Tracheal epithelial cell (primary cell): Measurements from ENCODE around the gene P2RX1. TPM values are rescaled to one million over a fixed set of nuclear protein-coding genes. Genes with fewer than 3 reads are reported as not detected.

Experiments
- total RNA-seq: library from RNA; depleted of rRNA; stranded (reverse); fragments of >200 nt; gene quantifications from 2 replicates; pipeline ENCODE4 v1.2.1, GENCODE V29; 2014

The P2RX1 gene
- total RNA-seq: not detected in 2 replicates

DNA sequence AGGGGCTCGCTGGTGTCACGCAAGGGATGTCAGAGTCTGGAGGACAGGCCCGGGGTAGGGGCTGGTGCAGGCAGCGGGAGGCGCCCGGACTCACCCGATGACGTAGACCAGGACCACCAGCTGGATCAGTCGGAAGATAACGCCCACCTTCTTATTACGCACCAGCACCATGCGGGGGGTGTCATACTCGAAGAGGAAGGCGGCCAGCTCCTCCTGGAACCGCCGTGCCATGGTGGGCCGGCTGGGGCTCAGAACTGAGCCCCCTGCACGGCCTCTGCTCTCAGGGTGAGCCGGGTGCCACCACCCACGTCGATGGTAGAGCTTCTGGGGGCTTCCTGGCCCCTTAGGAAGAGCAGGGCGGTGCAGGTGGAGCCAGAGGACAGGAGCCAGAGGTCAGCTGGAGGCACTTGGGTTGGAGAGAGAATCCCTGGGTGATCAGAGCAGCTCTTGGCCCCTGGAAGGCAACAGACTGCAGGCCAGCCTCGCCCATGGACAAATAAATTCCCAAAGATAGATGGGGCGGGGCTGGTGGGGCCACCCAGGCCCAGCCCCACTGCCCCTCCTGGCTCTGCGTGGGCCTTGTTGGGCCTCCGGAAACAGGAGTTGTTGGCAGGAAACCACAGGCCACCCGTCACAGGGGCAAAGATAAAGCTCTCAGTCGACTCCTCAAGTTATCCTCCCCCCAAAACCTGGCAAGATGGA is at the start of gene P2RX1:
TSS of gene P2RX1 (minus strand) at position 471 of the 702 bp plus-strand sequence. CDS start at position 231, 240 bp downstream.

DNA sequence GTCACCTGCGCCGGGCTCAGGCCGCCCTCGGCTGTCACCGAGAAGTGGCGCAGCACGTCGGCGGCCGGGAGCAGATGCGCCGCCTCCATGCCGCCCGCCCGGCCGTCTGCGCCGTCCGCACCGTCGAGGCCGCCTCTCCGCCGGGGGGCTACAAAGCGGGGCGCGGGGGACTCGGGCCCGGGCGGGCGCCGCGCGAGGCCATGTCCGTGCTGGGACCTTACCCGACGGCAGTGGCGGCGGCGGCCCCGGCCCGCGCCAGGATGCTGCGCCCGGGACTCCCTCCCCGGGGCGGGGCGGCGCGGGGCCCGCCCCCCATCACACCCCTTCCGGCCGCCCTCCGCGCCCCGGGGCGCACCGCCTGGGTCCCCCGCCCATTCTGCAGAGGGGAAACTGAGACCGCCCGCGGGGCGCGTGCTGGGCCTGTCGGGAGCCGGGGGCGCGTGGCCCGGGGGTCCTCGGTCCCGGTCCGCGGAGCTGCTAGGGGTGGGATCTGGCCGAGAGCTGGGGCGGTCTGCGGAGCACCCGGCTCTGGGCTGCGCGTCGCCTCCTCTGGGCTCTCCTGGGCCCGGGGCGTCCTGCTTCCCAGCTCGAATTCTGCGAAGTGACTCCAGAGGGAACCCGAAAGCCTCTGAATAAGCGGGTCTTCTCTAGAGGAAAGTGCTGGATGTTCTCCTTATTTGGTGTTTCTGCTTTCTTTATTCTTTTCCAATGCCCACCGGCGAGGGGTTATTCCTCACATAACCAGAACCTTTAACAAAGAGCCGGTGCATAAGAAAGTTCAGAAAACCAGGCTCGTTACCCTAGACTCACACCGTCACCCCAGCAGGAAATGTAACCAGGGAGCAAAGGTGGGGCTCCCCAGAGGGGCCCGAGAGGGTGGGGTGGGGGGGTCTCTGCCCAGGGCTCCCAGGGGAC is 48.2 kb upstream of the P2RX1 start, which contains the start of gene ATP2A3:
TSS of gene ATP2A3 (minus strand) at position 235 of the 915 bp plus-strand sequence. CDS start at position 89, 146 bp downstream.

DNA sequence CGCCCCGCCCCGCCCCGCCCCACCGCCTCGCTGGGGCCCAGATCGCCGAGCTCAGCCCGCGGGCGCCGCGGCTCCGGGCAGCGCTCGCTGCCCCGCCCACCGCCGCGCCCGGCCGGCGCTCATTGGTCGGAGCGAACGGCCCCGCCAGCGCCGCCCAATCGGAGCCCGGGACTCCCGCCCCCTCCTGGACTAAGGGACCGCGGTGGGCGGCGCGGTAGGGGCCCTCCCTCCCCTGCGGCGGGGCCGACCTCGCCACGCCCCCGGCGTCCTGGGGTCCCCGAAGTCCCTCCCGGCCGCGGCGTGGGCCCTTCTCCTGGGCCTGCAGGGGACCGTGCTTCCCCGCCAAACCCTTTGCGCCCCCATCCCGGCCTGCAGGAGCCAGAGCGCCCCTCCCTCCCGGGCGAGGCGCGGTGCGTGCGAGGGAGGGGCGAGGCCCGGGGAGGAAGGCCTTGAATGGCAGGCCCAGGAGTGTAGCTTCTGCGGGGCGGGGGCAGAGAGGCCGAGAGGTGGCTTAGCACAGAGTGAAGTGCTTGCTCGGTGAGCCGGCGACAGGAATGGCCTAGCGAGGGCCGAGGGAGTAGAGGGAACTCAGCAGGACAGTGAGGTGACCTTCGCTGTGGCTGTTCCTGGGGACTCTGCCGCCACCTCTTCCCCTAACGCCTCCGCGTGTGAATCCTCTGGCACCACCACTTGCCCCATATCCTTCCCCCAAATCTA is 23.1 kb downstream of the P2RX1 start, which contains the start of gene CAMKK1:
TSS of gene CAMKK1 (minus strand) at position 51 of the 717 bp plus-strand sequence. CDS start 7,366 bp downstream, outside the sequence.

Other genes with a start within 250 kb of the P2RX1 start
- 196 and 295 TPM in 2 replicates for gene TAX1BP3, start 247.9 kb downstream of the P2RX1 start, total RNA-seq
- 25.3 and 25.4 TPM in 2 replicates for gene EMC6, start 247.7 kb downstream of the P2RX1 start, total RNA-seq
- 2.1 and 3.6 TPM in 2 replicates for gene P2RX5, start 220.3 kb downstream of the P2RX1 start, total RNA-seq
- 0.43 and 2.2 TPM in 2 replicates for gene HASPIN, start 192.6 kb downstream of the P2RX1 start, total RNA-seq
- gene ITGAE, start 115.3 kb downstream of the P2RX1 start, total RNA-seq: 4.6 and 10.0 TPM in 2 replicates
- gene NCBP3, start 70.2 kb downstream of the P2RX1 start, total RNA-seq: 8.5 and 12.5 TPM in 2 replicates
- gene CAMKK1, start 23.4 kb downstream of the P2RX1 start, total RNA-seq: 3.2 and 5.1 TPM in 2 replicates
- 0.48 TPM in 1 of 2 replicates, not detected in the other for gene ATP2A3, start 48.0 kb upstream of the P2RX1 start, total RNA-seq
- gene ZZEF1, start 226.6 kb upstream of the P2RX1 start, total RNA-seq: 15.8 and 18.1 TPM in 2 replicates
- 10.0 and 12.3 TPM in 2 replicates for gene CYB5D2, start 226.7 kb upstream of the P2RX1 start, total RNA-seq